ENCODE measurements around the gene PEX19.

PEX19 gene

DNA sequence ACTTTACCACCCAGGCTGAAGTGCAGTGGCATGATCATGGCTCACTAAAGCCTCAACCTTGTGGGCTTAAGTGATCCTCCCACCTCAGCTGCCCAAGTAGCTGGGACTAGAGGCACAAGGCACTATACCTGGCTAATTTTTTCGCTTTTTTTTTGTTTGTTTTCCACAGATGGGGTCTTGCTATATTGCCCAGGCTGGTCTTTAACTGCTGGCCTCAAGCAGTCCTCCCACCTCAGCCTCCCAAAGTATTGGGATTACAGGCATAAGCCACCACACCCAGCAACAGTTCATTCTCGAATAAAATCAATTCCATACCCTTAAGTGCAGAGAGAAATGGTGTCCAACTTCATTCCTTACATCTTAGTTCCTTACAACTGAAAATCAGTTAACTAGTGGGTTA, 47.4 kb downstream of the PEX19 start:
- DNase-seq, result no peak

DNA sequence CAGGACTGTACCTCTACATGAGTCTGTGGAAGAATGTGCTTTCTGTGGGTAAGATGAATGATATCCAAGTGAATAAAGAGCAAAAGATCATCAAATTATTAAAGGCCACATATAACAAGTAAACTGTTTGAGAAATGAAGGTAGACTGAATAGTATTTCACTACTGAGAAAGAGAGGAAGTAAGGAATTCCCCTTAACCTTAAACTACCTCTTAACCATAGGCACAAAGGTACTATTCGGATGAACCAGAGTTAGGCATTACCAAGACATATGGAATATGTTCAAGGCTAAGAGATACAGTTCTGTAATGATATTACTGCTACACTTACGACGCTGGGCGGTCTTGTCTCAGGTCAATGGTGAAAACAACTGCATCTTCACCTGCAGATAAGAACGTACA, 48.1 kb downstream of the PEX19 start:
- DNase-seq, result no peak

DNA sequence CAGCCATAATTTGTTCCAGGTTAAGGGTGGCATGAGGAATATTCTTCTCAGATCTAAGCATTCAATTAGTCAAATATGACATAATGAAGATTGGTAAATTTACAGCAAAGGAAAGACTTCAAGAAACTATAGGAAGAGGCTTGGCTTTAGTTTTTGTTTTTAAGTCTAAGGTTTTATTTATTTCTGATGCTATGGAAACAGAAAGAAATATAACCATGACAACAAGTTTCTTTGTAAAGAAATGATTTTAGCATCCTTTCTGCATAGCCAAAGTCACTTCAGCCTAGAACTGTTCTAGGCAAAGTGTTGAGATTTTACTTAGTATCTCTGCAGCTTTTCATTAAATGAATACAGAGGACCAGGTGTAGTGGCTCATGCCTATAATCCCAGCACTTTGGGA, 52.0 kb downstream of the PEX19 start:
- no peak for DNase-seq

GRCh38 chr1:160228431-160228830, 56.5 kb downstream of the PEX19 start:
- no peak for DNase-seq

DNA sequence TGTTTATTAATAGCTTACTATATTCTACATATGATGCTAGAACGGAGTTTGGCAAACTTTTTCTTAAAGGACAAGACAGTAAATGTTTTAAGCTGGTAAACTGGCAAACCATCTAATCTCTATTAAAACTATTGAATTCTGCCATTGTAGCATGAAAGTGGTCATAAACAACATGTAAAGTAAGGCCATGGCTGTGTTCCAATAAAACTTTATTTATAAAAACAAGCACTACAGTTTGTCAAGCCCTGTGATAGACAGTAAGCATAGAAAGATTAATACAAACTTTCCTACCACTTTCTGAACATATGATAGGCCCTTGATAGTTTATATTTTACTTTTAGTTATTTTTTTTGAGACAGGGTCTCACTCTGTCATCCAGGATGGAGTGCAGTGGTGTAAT, 57.4 kb downstream of the PEX19 start:
- no peak for DNase-seq

- no peak for DNase-seq
These were observed 57.9 kb downstream of the PEX19 start for GRCh38 chr1:160227034-160227433.
